ENCODE data around the gene AGTPBP1. TPM values are rescaled to one million over a fixed set of nuclear protein-coding genes. Genes with fewer than 3 reads are reported as not detected.

The AGTPBP1 gene
- total RNA-seq, 4 donors from 2014 or later = 12.5 to 15.1 (median 14.0) TPM

DNA sequence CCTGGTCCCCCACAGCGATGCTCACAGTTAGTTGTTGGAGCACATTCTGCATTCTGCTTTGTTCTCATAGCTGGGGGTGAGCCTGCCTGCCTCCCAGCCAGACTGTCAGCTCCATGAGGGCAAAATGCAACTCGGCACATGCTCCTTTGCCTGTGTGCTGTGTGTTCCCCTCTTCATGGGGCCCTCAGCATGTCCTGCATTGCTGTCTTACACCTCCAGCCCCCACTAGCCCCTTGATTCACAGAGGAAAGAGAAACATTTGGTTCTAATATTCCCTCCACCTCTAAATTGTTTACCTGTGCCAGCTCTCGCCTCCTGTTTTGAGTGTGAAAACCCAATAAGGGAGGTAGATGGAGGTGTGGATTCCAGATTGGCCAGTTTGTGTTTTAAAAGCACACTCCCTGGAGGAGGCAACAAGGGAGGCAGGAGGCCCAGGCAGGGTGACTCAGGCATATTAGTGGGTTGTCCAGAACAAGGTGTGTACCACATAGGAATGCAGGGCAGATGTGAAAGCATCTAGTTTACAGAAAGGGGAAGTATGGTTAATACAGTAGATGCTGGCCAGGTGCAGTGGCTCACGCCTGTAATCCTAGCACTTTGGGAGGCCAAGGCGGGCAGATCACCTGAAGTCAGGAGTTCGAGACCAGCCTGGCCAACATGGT is 224.6 kb downstream of the AGTPBP1 start:
- DNase-seq (ENCODE audit: low spot score in 2 of 2) = peak in 1 of 2 donors; percentile 63
- WGBS, 2 donors = 72 to 76% methylated on average over 6 of the region's 6 CpGs
- TF ChIP-seq, protein P1, sequence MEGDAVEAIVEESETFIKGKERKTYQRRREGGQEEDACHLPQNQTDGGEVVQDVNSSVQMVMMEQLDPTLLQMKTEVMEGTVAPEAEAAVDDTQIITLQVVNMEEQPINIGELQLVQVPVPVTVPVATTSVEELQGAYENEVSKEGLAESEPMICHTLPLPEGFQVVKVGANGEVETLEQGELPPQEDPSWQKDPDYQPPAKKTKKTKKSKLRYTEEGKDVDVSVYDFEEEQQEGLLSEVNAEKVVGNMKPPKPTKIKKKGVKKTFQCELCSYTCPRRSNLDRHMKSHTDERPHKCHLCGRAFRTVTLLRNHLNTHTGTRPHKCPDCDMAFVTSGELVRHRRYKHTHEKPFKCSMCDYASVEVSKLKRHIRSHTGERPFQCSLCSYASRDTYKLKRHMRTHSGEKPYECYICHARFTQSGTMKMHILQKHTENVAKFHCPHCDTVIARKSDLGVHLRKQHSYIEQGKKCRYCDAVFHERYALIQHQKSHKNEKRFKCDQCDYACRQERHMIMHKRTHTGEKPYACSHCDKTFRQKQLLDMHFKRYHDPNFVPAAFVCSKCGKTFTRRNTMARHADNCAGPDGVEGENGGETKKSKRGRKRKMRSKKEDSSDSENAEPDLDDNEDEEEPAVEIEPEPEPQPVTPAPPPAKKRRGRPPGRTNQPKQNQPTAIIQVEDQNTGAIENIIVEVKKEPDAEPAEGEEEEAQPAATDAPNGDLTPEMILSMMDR (IDR thresholded peaks at IDR 0.05) = no peak
- TF ChIP-seq POLR2A (IDR thresholded peaks at IDR 0.05) = no peak
- intact Hi-C loops (cut with DNase I; ENCODE audit: low total_unique reads) = no loop called here
- no peak overlapping the region for H3K4me3 ChIP-seq (ENCODE audit: low read depth, poor library complexity, severe bottlenecking)

DNA sequence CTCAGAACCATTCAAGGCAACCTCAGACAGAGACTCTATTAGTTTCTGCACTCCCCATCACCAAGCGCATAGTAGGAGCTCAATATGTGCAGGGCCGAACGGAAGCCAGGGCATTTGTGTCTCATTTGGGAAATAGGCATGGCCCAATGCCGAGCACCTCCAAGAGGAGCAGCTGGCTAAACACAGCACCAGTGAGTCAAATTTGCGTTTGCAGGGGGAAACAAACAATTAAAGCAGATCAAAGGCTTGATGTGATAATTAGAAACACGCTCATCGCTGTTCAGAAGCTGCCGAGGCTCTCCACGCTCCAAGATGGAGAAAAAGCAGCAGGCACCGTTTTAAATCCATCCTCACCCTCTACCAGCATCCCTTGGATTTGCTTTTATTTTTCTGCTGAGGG is 225.3 kb downstream of the AGTPBP1 start:
- TF ChIP-seq, protein P1 (IDR thresholded peaks at IDR 0.05) = no peak
- TF ChIP-seq POLR2A (IDR thresholded peaks at IDR 0.05) = no peak
- 34 to 35% methylated on average over 10 of the region's 10 CpGs for WGBS, 2 donors
- no peak overlapping the region for H3K4me3 ChIP-seq (ENCODE audit: low read depth, poor library complexity, severe bottlenecking)
- no peak for DNase-seq (ENCODE audit: low spot score in 2 of 2)
- intact Hi-C loops (cut with DNase I; ENCODE audit: low total_unique reads) = no loop called here

DNA sequence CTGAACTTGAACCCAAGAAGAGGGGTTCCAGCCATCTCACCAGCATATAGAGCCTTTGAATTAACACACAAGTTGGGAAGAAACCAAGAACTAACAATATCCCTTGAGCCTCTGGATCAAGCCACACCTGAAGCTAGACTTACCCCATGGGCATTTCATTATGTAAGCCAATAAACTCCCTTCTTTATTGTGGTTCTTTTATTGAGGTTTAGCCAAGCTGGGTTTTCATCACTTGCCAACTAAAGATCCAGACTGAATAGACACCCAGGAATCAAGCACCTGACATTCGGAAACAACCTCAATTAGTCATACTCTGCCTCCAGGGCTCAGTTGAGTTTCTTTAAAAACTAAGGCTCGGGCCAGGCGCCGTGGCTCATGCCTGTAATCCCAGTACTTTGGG is 226.7 kb downstream of the AGTPBP1 start:
- intact Hi-C loops (cut with DNase I; ENCODE audit: low total_unique reads) = no loop called here
- WGBS, 2 donors = 47 to 58% methylated on average over 4 of the region's 4 CpGs
- no peak overlapping the region for H3K4me3 ChIP-seq (ENCODE audit: low read depth, poor library complexity, severe bottlenecking)
- no peak for DNase-seq (ENCODE audit: low spot score in 2 of 2)
- no peak for TF ChIP-seq POLR2A (IDR thresholded peaks at IDR 0.05)
- TF ChIP-seq, protein P1 (IDR thresholded peaks at IDR 0.05) = no peak

DNA sequence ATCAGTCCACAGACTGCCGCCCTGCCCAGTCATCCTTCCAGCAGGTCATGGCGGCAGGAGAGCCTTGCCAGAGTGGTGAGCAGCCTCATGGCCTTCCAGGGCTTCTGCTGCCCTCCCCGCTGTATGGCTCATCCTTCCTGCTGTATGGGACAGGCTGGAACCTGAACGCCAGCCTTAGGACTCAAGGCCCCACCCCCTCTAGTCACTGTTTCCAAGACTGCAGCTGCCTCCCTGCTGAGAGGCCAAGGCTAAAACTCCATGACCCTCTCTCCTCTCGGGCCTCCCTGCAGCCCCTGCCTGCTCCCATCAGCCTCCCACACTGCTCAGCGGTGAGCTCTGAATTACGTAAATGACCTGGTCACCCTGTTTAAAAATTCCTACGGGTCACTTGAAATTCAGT is 227.5 kb downstream of the AGTPBP1 start:
- no peak overlapping the region for H3K4me3 ChIP-seq (ENCODE audit: low read depth, poor library complexity, severe bottlenecking)
- intact Hi-C loops (cut with DNase I; ENCODE audit: low total_unique reads) = no loop called here
- 61 to 68% methylated on average over 8 of the region's 8 CpGs for WGBS, 2 donors
- DNase-seq (ENCODE audit: low spot score in 2 of 2) = no peak
- TF ChIP-seq POLR2A (IDR thresholded peaks at IDR 0.05) = no peak
- TF ChIP-seq, protein P1 (IDR thresholded peaks at IDR 0.05) = no peak

DNA sequence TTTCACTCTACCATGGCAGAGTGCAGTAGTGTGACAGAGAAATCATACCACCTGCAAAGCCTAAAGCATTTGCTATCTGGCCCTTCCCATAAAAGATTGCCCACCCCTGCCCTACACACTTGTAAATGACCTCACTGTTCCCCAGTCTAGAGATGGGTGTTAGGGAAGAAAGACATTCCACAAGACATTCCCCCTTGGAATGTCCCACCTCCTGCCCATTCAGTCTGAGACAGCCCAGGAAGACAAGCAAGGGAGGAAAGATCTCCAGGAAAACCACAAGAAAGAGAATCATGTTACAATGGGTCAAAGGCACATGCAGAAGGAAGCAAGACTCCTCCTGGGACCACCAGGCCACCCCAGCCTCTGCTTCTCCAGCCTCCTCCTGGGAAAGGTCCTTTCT is 230.0 kb downstream of the AGTPBP1 start:
- H3K4me3 ChIP-seq (ENCODE audit: low read depth, poor library complexity, severe bottlenecking) = no peak overlapping the region
- no peak for TF ChIP-seq POLR2A (IDR thresholded peaks at IDR 0.05)
- TF ChIP-seq, protein P1 (IDR thresholded peaks at IDR 0.05) = no peak
- intact Hi-C loops (cut with DNase I; ENCODE audit: low total_unique reads) = no loop called here
- DNase-seq (ENCODE audit: low spot score in 2 of 2) = no peak

All from lower leg skin (tissue), 4 donors.